Measurements from ENCODE around the gene MEX3D. TPM values are rescaled to one million over a fixed set of nuclear protein-coding genes. Genes with fewer than 3 reads are reported as not detected.
A peak's percentile ranks its signal among the peaks of the same experiment; 100 is the strongest.

Gene MEX3D
- total and polyA plus RNA-seq, 8 donors: 4.9 to 90.4 (median 10.8) TPM

GRCh38 chr19:1585243-1585580 is 17.1 kb upstream of the MEX3D start:
- Histone ChIP-seq H3K4me3 (no peak overlapping the region), H3K4me1 (peaks cover 2 to 26% (median 11%) of the 10 kb centered on the region in 4 donors), H3K27me3 (no peaks in the 10 kb centered on the region), H3K27ac (no peak overlapping the region), H3K9me3 (no peaks in the 10 kb centered on the region), H3K36me3 (peaks cover 40 to 49% (median 48%) of the 10 kb centered on the region in 4 donors)
- WGBS, 5 donors: 89 to 98% (median 89%) methylated on average over 8 to 13 of the region's 13 CpGs
- intact Hi-C loops (cut with DNase I; ENCODE audit: low total_unique reads): no loop called here
- TF ChIP-seq EP300 (IDR thresholded peaks at IDR 0.05) (no peak), POLR2AphosphoS5 (IDR thresholded peaks at IDR 0.05) (no peak), POLR2A (IDR thresholded peaks at IDR 0.05) (no peak)
- TF ChIP-seq, protein P1, sequence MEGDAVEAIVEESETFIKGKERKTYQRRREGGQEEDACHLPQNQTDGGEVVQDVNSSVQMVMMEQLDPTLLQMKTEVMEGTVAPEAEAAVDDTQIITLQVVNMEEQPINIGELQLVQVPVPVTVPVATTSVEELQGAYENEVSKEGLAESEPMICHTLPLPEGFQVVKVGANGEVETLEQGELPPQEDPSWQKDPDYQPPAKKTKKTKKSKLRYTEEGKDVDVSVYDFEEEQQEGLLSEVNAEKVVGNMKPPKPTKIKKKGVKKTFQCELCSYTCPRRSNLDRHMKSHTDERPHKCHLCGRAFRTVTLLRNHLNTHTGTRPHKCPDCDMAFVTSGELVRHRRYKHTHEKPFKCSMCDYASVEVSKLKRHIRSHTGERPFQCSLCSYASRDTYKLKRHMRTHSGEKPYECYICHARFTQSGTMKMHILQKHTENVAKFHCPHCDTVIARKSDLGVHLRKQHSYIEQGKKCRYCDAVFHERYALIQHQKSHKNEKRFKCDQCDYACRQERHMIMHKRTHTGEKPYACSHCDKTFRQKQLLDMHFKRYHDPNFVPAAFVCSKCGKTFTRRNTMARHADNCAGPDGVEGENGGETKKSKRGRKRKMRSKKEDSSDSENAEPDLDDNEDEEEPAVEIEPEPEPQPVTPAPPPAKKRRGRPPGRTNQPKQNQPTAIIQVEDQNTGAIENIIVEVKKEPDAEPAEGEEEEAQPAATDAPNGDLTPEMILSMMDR (IDR thresholded peaks at IDR 0.05): no peak
- no peak for DNase-seq

DNA sequence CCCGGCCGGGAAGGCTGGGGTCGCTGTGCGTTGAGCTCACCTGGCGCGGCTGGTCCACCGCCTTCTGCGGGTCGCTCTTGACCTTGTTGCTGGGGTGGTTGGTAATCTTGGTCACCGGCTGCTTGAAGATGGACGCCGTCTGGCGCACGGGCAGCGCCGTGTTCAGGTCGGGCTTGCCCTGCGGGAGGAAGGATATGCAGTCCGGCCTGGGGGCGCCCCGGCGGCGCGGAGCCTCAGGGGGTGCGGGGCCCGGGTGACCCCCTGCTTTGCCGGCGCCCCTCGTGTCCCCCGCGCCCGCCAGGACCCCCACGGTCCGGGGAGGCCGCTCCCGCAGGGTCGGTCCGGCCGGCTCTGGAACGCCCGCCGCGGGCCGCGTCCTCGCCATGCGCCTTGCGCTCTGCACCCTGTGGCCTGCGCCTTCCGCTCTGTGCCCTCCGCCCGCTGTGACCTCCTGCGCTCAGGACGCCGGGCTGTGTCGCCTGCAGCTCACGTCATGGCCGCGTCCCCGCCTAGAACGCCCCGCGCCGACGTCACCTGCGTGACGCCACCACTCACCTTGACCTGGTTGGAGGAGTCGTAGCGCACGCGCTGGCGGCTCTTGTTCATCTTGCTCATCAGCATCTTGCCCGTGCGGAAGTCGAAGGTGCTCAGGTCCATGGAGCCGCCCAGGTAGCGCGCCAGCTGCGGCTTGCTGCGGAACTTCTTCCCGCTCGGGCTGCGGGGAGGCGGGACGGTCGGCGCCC is 16.5 kb upstream of the MEX3D start:
- no peak for DNase-seq
- 90 to 95% (median 92%) methylated on average over 56 to 87 of the region's 87 CpGs for WGBS, 5 donors
- H3K36me3 ChIP-seq: peaks cover 45 to 54% (median 53%) of the 10 kb centered on the region in 4 donors

DNA sequence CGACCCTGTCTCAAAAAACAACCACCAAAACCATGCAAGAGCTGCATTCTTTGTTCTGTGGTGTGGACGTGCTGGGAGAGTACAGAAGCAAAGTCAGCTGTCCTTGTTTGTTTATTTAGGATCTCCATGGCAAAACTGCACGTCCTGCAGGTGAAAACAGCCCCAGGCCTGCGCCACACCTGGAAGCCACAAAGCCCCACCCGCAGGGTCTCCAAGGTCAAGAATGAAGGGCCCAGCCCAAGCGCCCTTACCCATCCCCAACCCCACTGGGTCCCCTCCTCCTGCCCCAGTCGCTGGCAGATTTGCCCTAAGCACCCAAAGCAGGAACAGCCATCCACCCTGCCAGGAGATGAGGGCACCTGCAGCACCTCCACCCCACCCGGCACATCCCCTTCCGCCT is 14.1 kb upstream of the MEX3D start:
- Histone ChIP-seq H3K27ac (no peak overlapping the region), H3K36me3 (peaks cover 58 to 79% (median 78%) of the 10 kb centered on the region in 4 donors)

More for the DNA sequence above, 16.5 kb upstream of the MEX3D start:
- Histone ChIP-seq H3K4me1 (peaks cover 0 to 21% (median 6%) of the 10 kb centered on the region in 4 donors), H3K9me3 (no peaks in the 10 kb centered on the region), H3K27me3 (no peaks in the 10 kb centered on the region), H3K4me3 (no peak overlapping the region), H3K27ac (no peak overlapping the region)
- intact Hi-C loops (cut with DNase I; ENCODE audit: low total_unique reads): no loop called here
- TF ChIP-seq, protein P1 (IDR thresholded peaks at IDR 0.05): no peak
- TF ChIP-seq EP300 (IDR thresholded peaks at IDR 0.05) (no peak), POLR2A (IDR thresholded peaks at IDR 0.05) (no peak), POLR2AphosphoS5 (IDR thresholded peaks at IDR 0.05) (no peak)

GRCh38 chr19:1580957-1581356 is 12.8 kb upstream of the MEX3D start:
- 92 to 97% (median 95%) methylated on average over 13 to 22 of the region's 22 CpGs for WGBS, 5 donors
- Histone ChIP-seq H3K4me3 (no peak overlapping the region), H3K4me1 (peaks cover 0 to 6% (median 0%) of the 10 kb centered on the region in 4 donors), H3K27me3 (no peaks in the 10 kb centered on the region), H3K36me3 (peaks cover 63 to 91% (median 89%) of the 10 kb centered on the region in 4 donors), H3K9me3 (no peaks in the 10 kb centered on the region), H3K27ac (no peak overlapping the region)
- no peak for DNase-seq
- intact Hi-C loops (cut with DNase I; ENCODE audit: low total_unique reads): no loop called here
- no peak for TF ChIP-seq EP300 (IDR thresholded peaks at IDR 0.05)

More for the DNA sequence above, 14.1 kb upstream of the MEX3D start:
- Histone ChIP-seq H3K4me3 (no peak overlapping the region), H3K9me3 (no peaks in the 10 kb centered on the region), H3K4me1 (peaks cover 0 to 8% (median 0%) of the 10 kb centered on the region in 4 donors), H3K27me3 (no peaks in the 10 kb centered on the region)
- intact Hi-C loops (cut with DNase I; ENCODE audit: low total_unique reads): no loop called here
- 72 to 80% (median 78%) methylated on average over 6 to 9 of the region's 9 CpGs for WGBS, 5 donors
- no peak for TF ChIP-seq POLR2A (IDR thresholded peaks at IDR 0.05)
- no peak for TF ChIP-seq EP300 (IDR thresholded peaks at IDR 0.05)
- TF ChIP-seq, protein P1 (IDR thresholded peaks at IDR 0.05): no peak
- TF ChIP-seq POLR2AphosphoS5 (IDR thresholded peaks at IDR 0.05): no peak
- DNase-seq: peak in 1 of 2 donors; percentile 46

- Histone ChIP-seq H3K27ac (no peak overlapping the region), H3K4me1 (peaks cover 0 to 2% (median 0%) of the 10 kb centered on the region in 4 donors), H3K4me3 (no peak overlapping the region), H3K36me3 (peaks cover 63 to 92% (median 89%) of the 10 kb centered on the region in 4 donors), H3K27me3 (no peaks in the 10 kb centered on the region), H3K9me3 (no peaks in the 10 kb centered on the region)
- TF ChIP-seq, protein P1 (IDR thresholded peaks at IDR 0.05): no peak
- no peak for TF ChIP-seq EP300 (IDR thresholded peaks at IDR 0.05)
- TF ChIP-seq POLR2AphosphoS5 (IDR thresholded peaks at IDR 0.05): no peak
- no peak for TF ChIP-seq POLR2A (IDR thresholded peaks at IDR 0.05)
- 86 to 93% (median 91%) methylated on average over 18 to 20 of the region's 20 CpGs for WGBS, 5 donors
- intact Hi-C loops (cut with DNase I; ENCODE audit: low total_unique reads): no loop called here
- no peak for DNase-seq
Measured at GRCh38 chr19:1580382-1580781, 12.3 kb upstream of the MEX3D start.

Data from stomach (tissue), 9 donors.